SK-N-SH treated with all-trans-retinoic acid at 6 μM for 48 hours (cell line): Measurements from ENCODE around the gene OPHN1.
A peak's percentile ranks its signal among the peaks of the same experiment; 100 is the strongest.

Experiments
- ATAC-seq: fragments of 200-7000 bp; cut with Tn5 transposase; 3 replicates; pipeline ENCODE4 v1.9.1; 2020; ENCODE audit warnings: mild to moderate bottlenecking, moderate library complexity
- ARNTL ChIP-seq: fragments of 450-650 bp; formaldehyde crosslinking; IDR thresholded peaks from 2 replicates; pipeline ENCODE4 v1.5.0; 2020; ENCODE audit warnings: low read depth, mild to moderate bottlenecking, moderate library complexity, borderline replicate concordance
- BACH2 ChIP-seq: fragments of 250-450 bp; sonication (Bioruptor Pico); IDR thresholded peaks from 2 replicates; pipeline ENCODE4 v1.9.0; 2021; ENCODE audit warnings: mild to moderate bottlenecking, borderline replicate concordance
- CREB5 ChIP-seq: fragments of 250-450 bp; sonication (Bioruptor Pico); IDR thresholded peaks from 2 replicates; pipeline ENCODE4 v1.5.1; 2020; ENCODE audit warnings: low read depth, mild to moderate bottlenecking, moderate library complexity
- CSDC2 ChIP-seq: fragments of 250-450 bp; sonication (Bioruptor Pico); IDR thresholded peaks from 2 replicates; pipeline ENCODE4 v1.5.0; 2020; ENCODE audit warnings: mild to moderate bottlenecking, moderate library complexity
- CSRNP3 ChIP-seq: fragments of 250-450 bp; sonication (Bioruptor Pico); IDR thresholded peaks from 2 replicates; pipeline ENCODE4 v1.5.1; 2021; ENCODE audit warnings: mild to moderate bottlenecking, moderate library complexity
- ESRRG ChIP-seq: fragments of 250-450 bp; sonication (Bioruptor Pico); IDR thresholded peaks from 2 replicates; pipeline ENCODE4 v1.6.1; 2021; ENCODE audit warnings: mild to moderate bottlenecking
- ISL1 ChIP-seq: fragments of 250-450 bp; sonication (Bioruptor Pico); IDR thresholded peaks from 2 replicates; pipeline ENCODE4 v2.1.2; 2022; ENCODE audit warnings: mild to moderate bottlenecking, moderate library complexity
- RARB ChIP-seq: fragments of 250-450 bp; sonication (Bioruptor Pico); IDR thresholded peaks from 2 replicates; pipeline ENCODE4 v1.8.0; 2021; ENCODE audit warnings: mild to moderate bottlenecking, moderate library complexity
- SNAI2 ChIP-seq: fragments of 250-450 bp; sonication (Bioruptor Pico); IDR thresholded peaks from 2 replicates; pipeline ENCODE4 v1.5.0; 2020; ENCODE audit warnings: mild to moderate bottlenecking, moderate library complexity
- TCF4 ChIP-seq: fragments of 250-450 bp; sonication (Bioruptor Pico); IDR thresholded peaks from 2 replicates; pipeline ENCODE4 v1.8.0; 2021; ENCODE audit warnings: mild to moderate bottlenecking, moderate library complexity, borderline replicate concordance
- TOX ChIP-seq: fragments of 250-450 bp; sonication (Bioruptor Pico); IDR thresholded peaks from 2 replicates; pipeline ENCODE4 v1.8.0; 2021; ENCODE audit warnings: mild to moderate bottlenecking, moderate library complexity, borderline replicate concordance
- ZFP3 ChIP-seq: fragments of 250-450 bp; sonication (Bioruptor Pico); IDR thresholded peaks from 2 replicates; pipeline ENCODE4 v1.5.0; 2020; ENCODE audit warnings: mild to moderate bottlenecking, moderate library complexity
- ZFP30 ChIP-seq: fragments of 450-650 bp; formaldehyde crosslinking; IDR thresholded peaks from 2 replicates; pipeline ENCODE4 v1.5.0; 2022; ENCODE audit warnings: mild to moderate bottlenecking, moderate library complexity
- ZNF565 ChIP-seq: fragments of 450-650 bp; formaldehyde crosslinking; conservative IDR thresholded peaks from 2 replicates; pipeline ENCODE4 v1.5.0; 2020; ENCODE audit warnings: low read depth, mild to moderate bottlenecking, moderate library complexity
- ZNF70 ChIP-seq: fragments of 450-650 bp; formaldehyde crosslinking; IDR thresholded peaks from 2 replicates; pipeline ENCODE4 v1.5.0; 2020; ENCODE audit warnings: mild to moderate bottlenecking, moderate library complexity
- ZNF8 ChIP-seq: fragments of 450-650 bp; formaldehyde crosslinking; IDR thresholded peaks from 2 replicates; pipeline ENCODE4 v1.5.0; 2020; ENCODE audit warnings: mild to moderate bottlenecking, moderate library complexity
- TF ChIP-seq, protein P1 (sequence below): fragments of 250-450 bp; sonication (Bioruptor Pico); IDR thresholded peaks from 2 replicates; pipeline ENCODE4 v1.8.0; 2021; ENCODE audit warnings: low read depth, mild to moderate bottlenecking, moderate library complexity, borderline replicate concordance
- TF ChIP-seq, protein P2 (sequence below): fragments of 250-450 bp; sonication (Bioruptor Pico); IDR thresholded peaks from 2 replicates; pipeline ENCODE4 v1.5.0; 2020; ENCODE audit warnings: mild to moderate bottlenecking, moderate library complexity
- TF ChIP-seq, protein P3 (sequence below): fragments of 250-450 bp; sonication (Bioruptor Pico); IDR thresholded peaks from 2 replicates; pipeline ENCODE4 v1.8.0; 2020; ENCODE audit warnings: mild to moderate bottlenecking, moderate library complexity, borderline replicate concordance

OPHN1 gene

GRCh38 chrX:68433155-68433980, at the start of gene OPHN1:
OPHN1 (minus strand) TSS chrX:68433495; CDS start chrX:68433020, 475 bp downstream.
- TF ChIP-seq ESRRG (CRISPR knock-in tag), result no peak
- TF ChIP-seq ARNTL (CRISPR knock-in tag), result no peak
- ATAC-seq, result peak; percentile 96

GRCh38 chrX:68480969-68481368, 47.7 kb upstream of the OPHN1 start:
- no peak for TF ChIP-seq ISL1 (CRISPR knock-in tag)
- TF ChIP-seq, protein P1, sequence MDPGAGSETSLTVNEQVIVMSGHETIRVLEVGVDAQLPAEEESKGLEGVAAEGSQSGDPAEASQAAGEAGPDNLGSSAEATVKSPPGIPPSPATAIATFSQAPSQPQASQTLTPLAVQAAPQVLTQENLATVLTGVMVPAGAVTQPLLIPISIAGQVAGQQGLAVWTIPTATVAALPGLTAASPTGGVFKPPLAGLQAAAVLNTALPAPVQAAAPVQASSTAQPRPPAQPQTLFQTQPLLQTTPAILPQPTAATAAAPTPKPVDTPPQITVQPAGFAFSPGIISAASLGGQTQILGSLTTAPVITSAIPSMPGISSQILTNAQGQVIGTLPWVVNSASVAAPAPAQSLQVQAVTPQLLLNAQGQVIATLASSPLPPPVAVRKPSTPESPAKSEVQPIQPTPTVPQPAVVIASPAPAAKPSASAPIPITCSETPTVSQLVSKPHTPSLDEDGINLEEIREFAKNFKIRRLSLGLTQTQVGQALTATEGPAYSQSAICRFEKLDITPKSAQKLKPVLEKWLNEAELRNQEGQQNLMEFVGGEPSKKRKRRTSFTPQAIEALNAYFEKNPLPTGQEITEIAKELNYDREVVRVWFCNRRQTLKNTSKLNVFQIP, result no peak
- TF ChIP-seq RARB, result no peak
- no peak for TF ChIP-seq BACH2 (CRISPR knock-in tag)
- no peak for TF ChIP-seq TCF4 (CRISPR knock-in tag)
- no peak for TF ChIP-seq ZNF70
- TF ChIP-seq, protein P2, sequence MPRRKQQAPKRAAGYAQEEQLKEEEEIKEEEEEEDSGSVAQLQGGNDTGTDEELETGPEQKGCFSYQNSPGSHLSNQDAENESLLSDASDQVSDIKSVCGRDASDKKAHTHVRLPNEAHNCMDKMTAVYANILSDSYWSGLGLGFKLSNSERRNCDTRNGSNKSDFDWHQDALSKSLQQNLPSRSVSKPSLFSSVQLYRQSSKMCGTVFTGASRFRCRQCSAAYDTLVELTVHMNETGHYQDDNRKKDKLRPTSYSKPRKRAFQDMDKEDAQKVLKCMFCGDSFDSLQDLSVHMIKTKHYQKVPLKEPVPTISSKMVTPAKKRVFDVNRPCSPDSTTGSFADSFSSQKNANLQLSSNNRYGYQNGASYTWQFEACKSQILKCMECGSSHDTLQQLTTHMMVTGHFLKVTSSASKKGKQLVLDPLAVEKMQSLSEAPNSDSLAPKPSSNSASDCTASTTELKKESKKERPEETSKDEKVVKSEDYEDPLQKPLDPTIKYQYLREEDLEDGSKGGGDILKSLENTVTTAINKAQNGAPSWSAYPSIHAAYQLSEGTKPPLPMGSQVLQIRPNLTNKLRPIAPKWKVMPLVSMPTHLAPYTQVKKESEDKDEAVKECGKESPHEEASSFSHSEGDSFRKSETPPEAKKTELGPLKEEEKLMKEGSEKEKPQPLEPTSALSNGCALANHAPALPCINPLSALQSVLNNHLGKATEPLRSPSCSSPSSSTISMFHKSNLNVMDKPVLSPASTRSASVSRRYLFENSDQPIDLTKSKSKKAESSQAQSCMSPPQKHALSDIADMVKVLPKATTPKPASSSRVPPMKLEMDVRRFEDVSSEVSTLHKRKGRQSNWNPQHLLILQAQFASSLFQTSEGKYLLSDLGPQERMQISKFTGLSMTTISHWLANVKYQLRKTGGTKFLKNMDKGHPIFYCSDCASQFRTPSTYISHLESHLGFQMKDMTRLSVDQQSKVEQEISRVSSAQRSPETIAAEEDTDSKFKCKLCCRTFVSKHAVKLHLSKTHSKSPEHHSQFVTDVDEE (CRISPR knock-in tag), result no peak
- no peak for TF ChIP-seq ESRRG (CRISPR knock-in tag)
- TF ChIP-seq ZNF565, result no peak
- no peak for TF ChIP-seq ZFP3 (CRISPR knock-in tag)
- no peak for TF ChIP-seq CREB5 (CRISPR knock-in tag)
- no peak for TF ChIP-seq CSRNP3 (CRISPR knock-in tag)
- no peak for TF ChIP-seq ZNF8 (CRISPR knock-in tag)
- TF ChIP-seq ZFP30 (CRISPR knock-in tag), result no peak
- no peak for TF ChIP-seq CSDC2 (CRISPR knock-in tag)
- TF ChIP-seq TOX (CRISPR knock-in tag), result no peak

GRCh38 chrX:68464796-68465195, 31.5 kb upstream of the OPHN1 start:
- TF ChIP-seq ESRRG (CRISPR knock-in tag) (no peak), ZFP3 (CRISPR knock-in tag) (no peak), CSDC2 (CRISPR knock-in tag) (no peak), RARB (no peak), TOX (CRISPR knock-in tag) (no peak), ARNTL (CRISPR knock-in tag) (no peak), CSRNP3 (CRISPR knock-in tag) (no peak), SNAI2 (CRISPR knock-in tag) (no peak), ZNF565 (no peak)
- TF ChIP-seq, protein P1, result no peak
- TF ChIP-seq, protein P2 (CRISPR knock-in tag), result no peak
- TF ChIP-seq, protein P3, sequence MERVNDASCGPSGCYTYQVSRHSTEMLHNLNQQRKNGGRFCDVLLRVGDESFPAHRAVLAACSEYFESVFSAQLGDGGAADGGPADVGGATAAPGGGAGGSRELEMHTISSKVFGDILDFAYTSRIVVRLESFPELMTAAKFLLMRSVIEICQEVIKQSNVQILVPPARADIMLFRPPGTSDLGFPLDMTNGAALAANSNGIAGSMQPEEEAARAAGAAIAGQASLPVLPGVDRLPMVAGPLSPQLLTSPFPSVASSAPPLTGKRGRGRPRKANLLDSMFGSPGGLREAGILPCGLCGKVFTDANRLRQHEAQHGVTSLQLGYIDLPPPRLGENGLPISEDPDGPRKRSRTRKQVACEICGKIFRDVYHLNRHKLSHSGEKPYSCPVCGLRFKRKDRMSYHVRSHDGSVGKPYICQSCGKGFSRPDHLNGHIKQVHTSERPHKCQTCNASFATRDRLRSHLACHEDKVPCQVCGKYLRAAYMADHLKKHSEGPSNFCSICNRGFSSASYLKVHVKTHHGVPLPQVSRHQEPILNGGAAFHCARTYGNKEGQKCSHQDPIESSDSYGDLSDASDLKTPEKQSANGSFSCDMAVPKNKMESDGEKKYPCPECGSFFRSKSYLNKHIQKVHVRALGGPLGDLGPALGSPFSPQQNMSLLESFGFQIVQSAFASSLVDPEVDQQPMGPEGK (CRISPR knock-in tag), result no peak
- ATAC-seq, result no peak

More at GRCh38 chrX:68480969-68481368, 47.7 kb upstream of the OPHN1 start:
- ATAC-seq, result no peak
